GM23338 (cell line): ENCODE measurements around the gene U2AF1L4. TPM values are rescaled to one million over a fixed set of nuclear protein-coding genes. Genes with fewer than 3 reads are reported as not detected.

ENCODE experiments used
- ATAC-seq: fragments of 200-7000 bp; cut with Tn5 transposase; 3 replicates; pipeline ENCODE4 v1.9.1; 2020
- DNase-seq: peaks from one replicate; pipeline ENCODE4 v3.0.0-alpha.2; 2015; ENCODE audit warnings: low spot score
- H2AFZ ChIP-seq: fragments of 200-600 bp; sonication (generic); 2 replicates; pipeline ENCODE4 v1.8.0; 2016; ENCODE audit warnings: antibody characterized with exemption, mild to moderate bottlenecking, moderate library complexity
- H3F3A ChIP-seq: fragments of 200-600 bp; sonication (generic); replicated peaks from 2 replicates; pipeline ENCODE4 v1.8.0; 2017; ENCODE audit warnings: antibody characterized with exemption, mixed run types, low read depth
- H3K27ac ChIP-seq: fragments of 200-600 bp; sonication (generic); 2 replicates; pipeline ENCODE4 v1.6.1; 2016; ENCODE audit warnings: low read depth
- H3K27me3 ChIP-seq: fragments of 200-600 bp; sonication (generic); 2 replicates; pipeline ENCODE4 v1.8.0; 2016; ENCODE audit warnings: mild to moderate bottlenecking, mixed run types, moderate library complexity; ENCODE audit not compliant: insufficient read depth
- H3K36me3 ChIP-seq: fragments of 200-600 bp; sonication (generic); 2 replicates; pipeline ENCODE4 v1.8.0; 2016; ENCODE audit warnings: mild to moderate bottlenecking; ENCODE audit not compliant: insufficient read depth
- H3K4me1 ChIP-seq: fragments of 200-600 bp; sonication (generic); 2 replicates; pipeline ENCODE4 v1.8.0; 2016; ENCODE audit warnings: mild to moderate bottlenecking, moderate library complexity; ENCODE audit not compliant: insufficient read depth
- H3K4me2 ChIP-seq: fragments of 200-600 bp; sonication (generic); 2 replicates; pipeline ENCODE4 v1.7.1; 2017; ENCODE audit warnings: mixed run types
- H3K4me3 ChIP-seq: fragments of 200-600 bp; sonication (generic); 2 replicates; pipeline ENCODE4 v1.6.1; 2016; ENCODE audit warnings: mixed run types
- H3K79me2 ChIP-seq: fragments of 200-600 bp; sonication (generic); replicated peaks from 2 replicates; pipeline ENCODE4 v1.8.0; 2017; ENCODE audit warnings: mild to moderate bottlenecking; ENCODE audit not compliant: insufficient read depth
- H3K9me2 ChIP-seq: fragments of 200-600 bp; sonication (generic); 2 replicates; pipeline ENCODE4 v1.8.0; 2017; ENCODE audit not compliant: insufficient read depth
- H4K20me1 ChIP-seq: fragments of 200-600 bp; sonication (generic); replicated peaks from 2 replicates; pipeline ENCODE4 v1.8.0; 2017; ENCODE audit warnings: mild to moderate bottlenecking; ENCODE audit not compliant: insufficient read depth
- H3K27ac Mint-ChIP-seq: 2 replicates; pipeline ENCODE4 v1.8.0; 2020; ENCODE audit warnings: inconsistent platforms, mild to moderate bottlenecking, moderate library complexity, mixed read lengths
- H3K27me3 Mint-ChIP-seq: 3 replicates; pipeline ENCODE4 v1.8.0; 2022; ENCODE audit warnings: low read depth, mild to moderate bottlenecking, moderate library complexity, mixed read lengths, inconsistent platforms; ENCODE audit not compliant: insufficient read depth, poor library complexity
- H3K36me3 Mint-ChIP-seq: 3 replicates; pipeline ENCODE4 v1.8.0; 2021; ENCODE audit warnings: low read depth, mild to moderate bottlenecking, inconsistent platforms, moderate library complexity, mixed read lengths
- H3K4me1 Mint-ChIP-seq: 3 replicates; pipeline ENCODE4 v1.8.0; 2020; ENCODE audit warnings: mild to moderate bottlenecking, inconsistent platforms, mixed read lengths
- H3K4me3 Mint-ChIP-seq: 3 replicates; pipeline ENCODE4 v1.8.0; 2021; ENCODE audit warnings: moderate library complexity, mild to moderate bottlenecking, inconsistent platforms, mixed read lengths
- H3K9me3 Mint-ChIP-seq: 3 replicates; pipeline ENCODE4 v1.8.0; 2020; ENCODE audit warnings: moderate library complexity, mild to moderate bottlenecking, inconsistent platforms, mixed read lengths
- CREB1 ChIP-seq: fragments of 250-450 bp; sonication (Bioruptor Pico); IDR thresholded peaks from 2 replicates; pipeline ENCODE4 v1.5.0; 2020; ENCODE audit warnings: low read depth, mild to moderate bottlenecking, moderate library complexity
- CTCF ChIP-seq, 2 experiments: fragments of 200-600 bp in 1 of 2; sonication (generic) in 1 of 2; conservative IDR thresholded peaks; 2 replicates each; pipeline versions ENCODE4 v1.5.1 to v1.6.1; 2016 to 2017; ENCODE audit warnings: antibody characterized with exemption in 2 of 2, low read depth in 2 of 2, mild to moderate bottlenecking in 2 of 2, moderate library complexity in 1 of 2
- EZH2 ChIP-seq: fragments of 200-600 bp; sonication (generic); IDR thresholded peaks from one replicate; pipeline ENCODE4 v1.8.0; 2017; ENCODE audit warnings: antibody characterized with exemption, mild to moderate bottlenecking, low read depth; ENCODE audit not compliant: unreplicated experiment
- JUNB ChIP-seq: IDR thresholded peaks from one replicate; pipeline ENCODE4 v1.6.1; 2016; ENCODE audit warnings: antibody characterized with exemption; ENCODE audit not compliant: unreplicated experiment
- POLR2AphosphoS5 ChIP-seq: IDR thresholded peaks from 2 replicates; pipeline ENCODE4 v1.6.1; 2016; ENCODE audit warnings: antibody characterized with exemption, low read depth
- ZNF331 ChIP-seq: fragments of 250-450 bp; sonication (Bioruptor Pico); IDR thresholded peaks from 2 replicates; pipeline ENCODE4 v1.5.0; 2020; ENCODE audit warnings: low read depth, mild to moderate bottlenecking, moderate library complexity
- polyA plus RNA-seq: library from polyadenylated mRNA; unstranded; fragments of >200 nt; fragmentation: Nextera tagmentation; extraction: Ambion mirVana; gene quantifications from 2 replicates; pipeline ENCODE4 v1.2.1, GENCODE V29; 2016
- total RNA-seq: library from RNA; depleted of rRNA; stranded (reverse); fragments of >200 nt; shearing (Covaris generic); gene quantifications from 2 replicates; pipeline ENCODE4 v1.2.3, GENCODE V29; 2014
- TF ChIP-seq, protein P1 (sequence below): IDR thresholded peaks from one replicate; pipeline ENCODE4 v1.6.1; 2018; ENCODE audit warnings: antibody characterized with exemption; ENCODE audit not compliant: unreplicated experiment
- TF ChIP-seq, protein P2 (sequence below): IDR thresholded peaks from 2 replicates; pipeline ENCODE4 v1.6.1; 2016; ENCODE audit warnings: antibody characterized with exemption

Gene U2AF1L4
- total and polyA plus RNA-seq, 2 experiments from 2014 or later = 13.1 to 23.7 TPM

DNA sequence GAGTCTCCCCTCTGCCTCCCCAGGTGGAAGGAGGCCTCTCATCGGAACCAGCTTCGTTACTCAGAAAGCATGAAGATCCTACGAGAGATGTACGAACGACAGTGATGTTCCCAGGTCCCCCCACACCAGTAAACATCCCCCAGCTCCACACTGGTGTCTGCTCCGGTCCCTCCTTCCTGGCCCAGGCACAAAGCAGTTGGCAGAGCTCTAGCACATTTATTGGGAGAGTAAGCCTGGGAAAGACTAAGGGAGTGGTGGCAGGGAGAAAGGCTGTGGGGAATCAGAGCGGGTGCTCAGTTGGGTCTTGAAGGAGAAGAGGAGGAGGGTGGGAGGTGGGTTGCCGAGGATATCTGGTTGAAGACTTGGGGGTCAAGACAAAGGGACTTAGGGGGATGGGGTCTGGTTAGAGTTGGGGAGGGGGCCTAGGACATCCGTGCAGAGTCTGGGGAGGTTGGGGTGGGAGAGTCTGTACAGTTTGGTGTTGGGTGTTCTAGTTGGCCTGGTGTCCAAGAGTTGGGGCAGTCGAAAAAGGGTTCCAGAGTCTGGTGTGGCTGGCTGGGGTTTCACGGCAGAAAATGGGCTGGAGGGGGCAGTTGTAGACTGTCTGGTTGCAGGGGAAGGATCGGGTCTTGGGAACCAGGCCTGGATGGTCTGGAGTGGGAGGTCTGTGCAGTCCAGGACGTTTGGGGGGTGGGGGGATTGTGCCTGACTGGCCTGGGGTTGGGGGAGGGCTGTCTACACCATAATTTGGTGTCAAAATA is 9.3 kb upstream of the U2AF1L4 start:
- H3K27me3 ChIP-seq = peaks cover 28% of the 10 kb centered on the region
- Mint-ChIP-seq H3K27me3 (peaks cover 38% of the 10 kb centered on the region), H3K4me1 (peaks cover 14% of the 10 kb centered on the region), H3K4me3 (peak overlapping the region; percentile 69), H3K9me3 (no peaks in the 10 kb centered on the region; the same call in 2 of the 3 replicates), H3K36me3 (peaks cover 4% of the 10 kb centered on the region; the same call in 2 of the 3 replicates), H3K27ac (no peak overlapping the region)
- 0 out of 2 replicates have a peak, but pooled peaks cover 6% of the 10 kb centered on the region for H3F3A ChIP-seq
- no peaks in the 10 kb centered on the region for H3K36me3 ChIP-seq
- ATAC-seq (no peak), DNase-seq (no peak)
- H3K9me2 ChIP-seq = no peaks in the 10 kb centered on the region
- H3K4me3 ChIP-seq = 0 out of 2 replicates have a peak overlapping the region, but pooled peaks have one; percentile 94
- peaks cover 9% of the 10 kb centered on the region for H3K79me2 ChIP-seq
- H3K27ac ChIP-seq = no peak overlapping the region
- peaks cover 4% of the 10 kb centered on the region for H3K4me1 ChIP-seq
- 0 out of 4 replicates have a peak, but pooled peaks of 1 of the 2 experiments have one; percentile 11 for TF ChIP-seq CTCF (conservative IDR thresholded peaks at IDR 0.05; ENCODE audit: low read depth in 2 of 2)
- no peak for TF ChIP-seq JUNB
- TF ChIP-seq, protein P1, sequence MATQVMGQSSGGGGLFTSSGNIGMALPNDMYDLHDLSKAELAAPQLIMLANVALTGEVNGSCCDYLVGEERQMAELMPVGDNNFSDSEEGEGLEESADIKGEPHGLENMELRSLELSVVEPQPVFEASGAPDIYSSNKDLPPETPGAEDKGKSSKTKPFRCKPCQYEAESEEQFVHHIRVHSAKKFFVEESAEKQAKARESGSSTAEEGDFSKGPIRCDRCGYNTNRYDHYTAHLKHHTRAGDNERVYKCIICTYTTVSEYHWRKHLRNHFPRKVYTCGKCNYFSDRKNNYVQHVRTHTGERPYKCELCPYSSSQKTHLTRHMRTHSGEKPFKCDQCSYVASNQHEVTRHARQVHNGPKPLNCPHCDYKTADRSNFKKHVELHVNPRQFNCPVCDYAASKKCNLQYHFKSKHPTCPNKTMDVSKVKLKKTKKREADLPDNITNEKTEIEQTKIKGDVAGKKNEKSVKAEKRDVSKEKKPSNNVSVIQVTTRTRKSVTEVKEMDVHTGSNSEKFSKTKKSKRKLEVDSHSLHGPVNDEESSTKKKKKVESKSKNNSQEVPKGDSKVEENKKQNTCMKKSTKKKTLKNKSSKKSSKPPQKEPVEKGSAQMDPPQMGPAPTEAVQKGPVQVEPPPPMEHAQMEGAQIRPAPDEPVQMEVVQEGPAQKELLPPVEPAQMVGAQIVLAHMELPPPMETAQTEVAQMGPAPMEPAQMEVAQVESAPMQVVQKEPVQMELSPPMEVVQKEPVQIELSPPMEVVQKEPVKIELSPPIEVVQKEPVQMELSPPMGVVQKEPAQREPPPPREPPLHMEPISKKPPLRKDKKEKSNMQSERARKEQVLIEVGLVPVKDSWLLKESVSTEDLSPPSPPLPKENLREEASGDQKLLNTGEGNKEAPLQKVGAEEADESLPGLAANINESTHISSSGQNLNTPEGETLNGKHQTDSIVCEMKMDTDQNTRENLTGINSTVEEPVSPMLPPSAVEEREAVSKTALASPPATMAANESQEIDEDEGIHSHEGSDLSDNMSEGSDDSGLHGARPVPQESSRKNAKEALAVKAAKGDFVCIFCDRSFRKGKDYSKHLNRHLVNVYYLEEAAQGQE = no peak
- TF ChIP-seq CREB1 = no peak
- no peak for TF ChIP-seq POLR2AphosphoS5
- TF ChIP-seq ZNF331 (CRISPR knock-in tag) = no peak
- H4K20me1 ChIP-seq = no peaks in the 10 kb centered on the region; the same call in 1 of the 2 replicates
- peak overlapping the region; percentile 93; the same call in 1 of the 2 replicates for H3K4me2 ChIP-seq
- no peak overlapping the region for H2AFZ ChIP-seq

GRCh38 chr19:35753634-35754369 is 8.6 kb upstream of the U2AF1L4 start:
- peaks cover 3% of the 10 kb centered on the region for H3K79me2 ChIP-seq
- no peak overlapping the region for H3K4me3 ChIP-seq
- H3K4me3 Mint-ChIP-seq = no peak overlapping the region; the same call in 2 of the 3 replicates
- peaks cover 38% of the 10 kb centered on the region for H3K27me3 Mint-ChIP-seq
- DNase-seq (no peak), ATAC-seq (no peak)
- H2AFZ ChIP-seq = no peak overlapping the region
- peaks cover 28% of the 10 kb centered on the region for H3K27me3 ChIP-seq
- H3K4me2 ChIP-seq = no peak overlapping the region
- H3F3A ChIP-seq = 0 out of 2 replicates have a peak, but pooled peaks cover 6% of the 10 kb centered on the region
- no peaks in the 10 kb centered on the region for H3K36me3 Mint-ChIP-seq
- peaks cover 10% of the 10 kb centered on the region for H3K4me1 ChIP-seq
- peaks cover 15% of the 10 kb centered on the region for H3K4me1 Mint-ChIP-seq
- H3K27ac ChIP-seq = no peak overlapping the region
- H3K9me3 Mint-ChIP-seq = no peaks in the 10 kb centered on the region; the same call in 2 of the 3 replicates
- no peak overlapping the region for H3K27ac Mint-ChIP-seq
- no peaks in the 10 kb centered on the region for H4K20me1 ChIP-seq
- H3K9me2 ChIP-seq = no peaks in the 10 kb centered on the region
- H3K36me3 ChIP-seq = no peaks in the 10 kb centered on the region
- TF ChIP-seq ZNF331 (CRISPR knock-in tag) = no peak
- TF ChIP-seq, protein P2, sequence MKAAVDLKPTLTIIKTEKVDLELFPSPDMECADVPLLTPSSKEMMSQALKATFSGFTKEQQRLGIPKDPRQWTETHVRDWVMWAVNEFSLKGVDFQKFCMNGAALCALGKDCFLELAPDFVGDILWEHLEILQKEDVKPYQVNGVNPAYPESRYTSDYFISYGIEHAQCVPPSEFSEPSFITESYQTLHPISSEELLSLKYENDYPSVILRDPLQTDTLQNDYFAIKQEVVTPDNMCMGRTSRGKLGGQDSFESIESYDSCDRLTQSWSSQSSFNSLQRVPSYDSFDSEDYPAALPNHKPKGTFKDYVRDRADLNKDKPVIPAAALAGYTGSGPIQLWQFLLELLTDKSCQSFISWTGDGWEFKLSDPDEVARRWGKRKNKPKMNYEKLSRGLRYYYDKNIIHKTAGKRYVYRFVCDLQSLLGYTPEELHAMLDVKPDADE = no peak
- TF ChIP-seq POLR2AphosphoS5 = no peak
- no peak for TF ChIP-seq CTCF (conservative IDR thresholded peaks at IDR 0.05; ENCODE audit: low read depth in 2 of 2)
- TF ChIP-seq CREB1 = no peak
- no peak for TF ChIP-seq EZH2
